Lower leg skin (tissue), 4 donors: ENCODE data around the gene TMEM222. TPM values are rescaled to one million over a fixed set of nuclear protein-coding genes. Genes with fewer than 3 reads are reported as not detected.

ENCODE experiments used
- DNase-seq, 2 donors: peaks; one replicate each; pipeline ENCODE4 v3.0.0-alpha.2; 2019; ENCODE audit warnings: low spot score in 2 of 2
- H3K4me3 ChIP-seq: fragments of 200-600 bp; sonication (generic); 2 replicates; pipeline ENCODE4 v1.5.1; 2017; ENCODE audit warnings: mild to moderate bottlenecking, low read depth; ENCODE audit not compliant: poor library complexity, severe bottlenecking
- CTCF ChIP-seq, 3 donors: fragments of 450-650 bp; IDR thresholded peaks; one replicate each; pipeline ENCODE4 v1.5.1; 2016; ENCODE audit warnings: antibody characterized with exemption in 3 of 3, mild to moderate bottlenecking in 3 of 3, moderate library complexity in 2 of 3
- POLR2A ChIP-seq, 2 donors: fragments of 450-650 bp; IDR thresholded peaks; one replicate each; pipeline ENCODE4 v1.6.1; 2016 to 2017; ENCODE audit warnings: antibody characterized with exemption in 2 of 2, mild to moderate bottlenecking in 1 of 2, moderate library complexity in 1 of 2
- WGBS, 2 donors: methylation state at CpG; one replicate each; pipeline ENCODE4 v1.1.5; 2018; 5-methylcytosine and 5-hydroxymethylcytosine counted together
- intact Hi-C: fragments of 100-400 bp; cut with DNase I; formaldehyde crosslinking; loops from one replicate; pipeline ENCODE4 v1.15.0; 2023; ENCODE audit warnings: low total_unique reads
- total RNA-seq, 4 donors: library from RNA; depleted of rRNA; stranded (reverse); fragments of >200 nt; gene quantifications; one replicate each; pipeline ENCODE4 v1.1.0, GENCODE V29; 2016

TMEM222 gene
- total RNA-seq, 4 donors from 2014 or later, result 24.3 to 35.2 (median 28.7) TPM

DNA sequence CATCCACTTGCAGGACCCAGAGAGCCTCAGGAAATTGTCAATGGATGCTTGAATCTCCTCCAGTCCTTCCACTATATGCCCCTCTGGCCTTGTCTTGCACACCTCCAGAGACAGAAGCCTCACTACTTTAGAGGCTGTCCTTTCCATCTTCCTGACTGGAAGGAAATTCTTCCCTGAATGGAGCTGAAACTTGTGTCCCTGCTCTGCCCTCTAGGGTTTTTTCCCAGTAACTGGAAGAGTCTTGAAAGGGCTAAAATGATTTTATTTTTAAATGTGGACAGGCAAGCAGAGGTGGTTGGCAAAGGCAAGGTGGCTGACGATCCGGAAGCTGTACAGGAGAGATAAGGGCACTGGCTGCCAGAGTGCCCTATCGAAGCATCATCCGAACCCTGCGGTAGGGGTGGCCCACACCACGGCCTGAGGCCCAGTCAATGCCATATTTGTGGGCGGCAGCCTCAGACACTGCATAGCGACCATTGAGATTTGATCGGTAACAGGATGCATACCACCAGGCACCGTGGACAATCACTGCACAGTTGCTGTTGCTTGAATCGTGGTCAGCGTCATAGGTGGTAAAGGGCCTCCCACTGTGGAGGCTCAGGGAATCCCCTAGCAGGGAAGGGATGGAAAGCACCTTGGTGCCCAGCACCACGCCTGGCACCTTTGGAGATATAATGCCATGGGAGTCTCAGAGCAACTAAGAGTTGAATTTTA is 47.1 kb downstream of the TMEM222 start:
- TF ChIP-seq POLR2A (IDR thresholded peaks at IDR 0.05) (no peak), CTCF (IDR thresholded peaks at IDR 0.05) (no peak)
- intact Hi-C loops, result no loop called here
- DNase-seq, result no peak
- H3K4me3 ChIP-seq, result no peak overlapping the region
- WGBS, 2 donors, result 52 to 63% methylated on average over 12 to 13 of the region's 13 CpGs

GRCh38 chr1:27372022-27372807 is 50.3 kb downstream of the TMEM222 start:
- H3K4me3 ChIP-seq, result no peak overlapping the region
- no peak for DNase-seq
- intact Hi-C loops, result no loop called here
- 78 to 80% methylated on average over 19 of the region's 19 CpGs for WGBS, 2 donors
- TF ChIP-seq POLR2A (IDR thresholded peaks at IDR 0.05) (no peak), CTCF (IDR thresholded peaks at IDR 0.05) (no peak)

GRCh38 chr1:27372808-27373690 is 51.1 kb downstream of the TMEM222 start:
- intact Hi-C loops, result no loop called here
- H3K4me3 ChIP-seq, result no peak overlapping the region
- no peak for DNase-seq
- no peak for TF ChIP-seq POLR2A (IDR thresholded peaks at IDR 0.05)
- WGBS, 2 donors, result 53 to 65% methylated on average over 6 to 11 of the region's 11 CpGs

DNA sequence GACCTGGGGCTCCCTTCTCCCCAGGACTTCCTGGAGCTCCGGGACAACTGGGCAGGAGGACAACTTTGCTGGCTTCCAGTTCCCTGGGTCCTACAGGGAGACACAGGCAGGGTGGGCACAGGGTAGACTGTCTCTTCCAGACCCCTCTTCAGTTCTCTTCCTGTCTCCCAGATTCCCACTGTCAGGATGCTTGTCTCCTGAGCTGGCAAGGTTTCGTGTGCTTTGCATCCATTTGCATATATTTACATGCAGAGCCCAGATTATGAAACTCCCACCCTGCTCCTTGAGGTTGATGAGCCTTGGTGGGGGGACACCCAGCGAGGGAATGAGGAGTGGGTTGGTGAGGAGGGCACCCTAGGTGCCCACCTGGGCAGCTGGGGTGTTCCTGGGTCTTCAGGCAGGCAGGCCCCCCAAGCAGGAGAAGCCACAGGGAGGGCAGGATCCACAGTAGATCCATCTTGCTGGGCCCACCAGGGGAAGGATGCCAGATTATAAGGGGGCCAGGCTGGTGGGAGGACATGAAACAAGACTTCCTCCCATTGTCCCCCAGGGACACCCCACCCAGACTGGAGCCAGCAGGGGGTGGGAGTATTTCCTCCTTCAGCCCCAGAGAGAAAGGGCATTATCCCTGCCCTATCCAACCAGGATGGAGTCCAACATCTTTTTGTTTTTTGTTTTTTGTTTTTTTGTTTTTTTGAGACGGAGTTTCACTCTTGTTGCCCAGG is 52.6 kb downstream of the TMEM222 start, which contains the start of gene FCN3:
TSS of gene FCN3 (minus strand) at position 463 of the 725 bp plus-strand sequence. CDS start at position 457, 6 bp downstream.
- no peak within 1 kb of the TSS for H3K4me3 ChIP-seq
- intact Hi-C loops, result no loop called here
- WGBS, 2 donors, result 78 to 82% methylated on average over 4 of the region's 4 CpGs
- TF ChIP-seq CTCF (IDR thresholded peaks at IDR 0.05) (no peak), POLR2A (IDR thresholded peaks at IDR 0.05) (no peak)
- no peak for DNase-seq

DNA sequence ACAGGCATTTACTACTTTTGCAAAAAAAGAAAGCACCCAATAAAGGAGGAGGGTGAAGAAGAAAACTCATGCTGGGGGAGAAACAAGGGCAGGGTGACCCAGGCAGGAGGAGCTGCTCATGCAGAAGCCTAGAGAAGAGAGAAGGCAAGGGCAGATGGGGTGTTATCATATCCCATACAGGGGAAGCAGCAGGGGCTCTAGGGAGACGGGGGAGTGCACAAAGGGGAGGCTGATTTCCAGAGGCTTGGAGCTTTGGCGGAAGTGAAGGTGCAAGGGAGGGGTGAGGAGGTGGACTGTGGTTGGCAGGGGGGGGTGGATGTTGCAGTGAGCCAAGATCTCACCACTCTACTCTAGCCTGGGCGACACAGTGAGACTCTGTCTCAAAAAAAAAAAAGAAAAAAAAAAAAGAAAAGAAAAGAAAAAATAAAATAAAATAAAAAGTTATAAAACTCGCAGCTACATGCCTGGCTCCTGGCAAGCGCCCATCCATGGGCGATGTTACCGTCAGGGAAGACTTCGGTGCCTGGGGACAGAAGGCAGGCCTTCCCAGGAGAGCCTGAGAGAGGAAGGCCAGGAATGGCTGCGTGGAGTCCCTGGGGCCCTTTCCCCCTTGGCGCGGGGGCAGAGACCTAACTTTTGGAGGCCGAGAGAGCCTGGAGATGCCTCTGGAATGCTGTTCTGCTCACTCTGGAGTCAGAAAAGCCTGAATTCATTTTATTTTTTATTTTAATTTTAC is 56.0 kb downstream of the TMEM222 start:
- intact Hi-C loops, result no loop called here
- 55 to 64% methylated on average over 11 to 12 of the region's 12 CpGs for WGBS, 2 donors
- no peak for DNase-seq

More for the DNA sequence above, 56.0 kb downstream of the TMEM222 start:
- no peak overlapping the region for H3K4me3 ChIP-seq
- TF ChIP-seq CTCF (IDR thresholded peaks at IDR 0.05) (no peak), POLR2A (IDR thresholded peaks at IDR 0.05) (no peak)
